Fibroblast of the aortic adventitia (primary cell): ENCODE measurements around the gene ASTL. TPM values are rescaled to one million over a fixed set of nuclear protein-coding genes. Genes with fewer than 3 reads are reported as not detected.
A peak's percentile ranks its signal among the peaks of the same experiment; 100 is the strongest.

Experiments used
- DNase-seq: peaks from one replicate; pipeline ENCODE4 v3.0.0-alpha.2; 2010; ENCODE audit warnings: low read depth
- H3K4me3 ChIP-seq: 2 replicates; pipeline ENCODE4 v1.5.1; 2011; ENCODE audit warnings: low read depth, mild to moderate bottlenecking, control low read depth, low read length, moderate library complexity
- total RNA-seq: library from RNA; depleted of rRNA; stranded (reverse); fragments of >200 nt; gene quantifications from 2 replicates; pipeline ENCODE4 v1.2.3, GENCODE V29; 2012; ENCODE audit warnings: low replicate concordance
- TF ChIP-seq, protein P1 (sequence below): IDR thresholded peaks from 2 replicates; pipeline ENCODE4 v1.5.1; 2011; ENCODE audit warnings: mild to moderate bottlenecking, low read length, control low read depth, inconsistent platforms; ENCODE audit not compliant: insufficient read depth

The ASTL gene
- total RNA-seq, 1 donor: not detected

DNA sequence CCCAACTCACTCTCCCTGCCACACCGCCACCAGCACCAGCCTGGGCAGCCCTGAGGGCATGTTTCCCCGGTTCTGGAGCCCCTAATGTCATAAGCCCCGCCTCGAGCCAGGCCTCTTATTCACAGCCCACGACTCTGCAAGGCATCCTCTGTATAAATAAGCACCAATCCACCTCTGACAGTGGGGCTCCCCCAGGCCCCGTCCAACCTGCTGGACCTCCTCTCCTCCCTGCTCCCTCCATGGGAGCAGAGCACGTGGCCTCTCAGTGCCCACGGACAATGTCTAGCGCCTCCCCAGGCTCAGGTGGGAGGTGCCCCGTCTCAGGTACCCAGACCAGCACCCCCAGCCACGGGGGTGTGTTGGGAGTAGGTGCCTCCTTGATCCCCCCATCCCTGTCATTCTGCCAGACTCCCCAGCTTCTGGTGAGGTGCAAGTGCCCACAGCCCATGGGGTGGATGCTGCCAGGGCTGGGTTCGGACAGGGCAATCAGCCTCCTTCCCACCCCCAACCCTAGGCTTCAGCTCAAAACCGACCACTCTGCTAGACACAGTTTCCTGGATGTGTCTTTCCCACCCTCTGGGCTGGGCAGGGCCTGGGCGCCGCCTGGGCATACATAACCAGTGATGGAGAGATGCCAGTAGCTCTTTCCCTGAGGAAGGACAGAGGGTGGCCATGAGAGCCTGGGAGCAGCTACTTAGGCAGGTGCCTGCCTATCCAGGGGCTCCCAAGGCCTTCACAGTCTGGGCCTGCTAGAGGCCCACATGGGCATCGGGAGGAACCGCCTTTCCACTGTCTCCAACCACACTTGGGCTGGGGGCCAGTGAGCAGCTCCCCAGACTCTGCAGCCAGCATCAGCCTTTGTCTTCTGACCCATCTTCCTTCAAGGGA is 20.4 kb downstream of the ASTL start:
- no peak overlapping the region for H3K4me3 ChIP-seq
- TF ChIP-seq, protein P1, sequence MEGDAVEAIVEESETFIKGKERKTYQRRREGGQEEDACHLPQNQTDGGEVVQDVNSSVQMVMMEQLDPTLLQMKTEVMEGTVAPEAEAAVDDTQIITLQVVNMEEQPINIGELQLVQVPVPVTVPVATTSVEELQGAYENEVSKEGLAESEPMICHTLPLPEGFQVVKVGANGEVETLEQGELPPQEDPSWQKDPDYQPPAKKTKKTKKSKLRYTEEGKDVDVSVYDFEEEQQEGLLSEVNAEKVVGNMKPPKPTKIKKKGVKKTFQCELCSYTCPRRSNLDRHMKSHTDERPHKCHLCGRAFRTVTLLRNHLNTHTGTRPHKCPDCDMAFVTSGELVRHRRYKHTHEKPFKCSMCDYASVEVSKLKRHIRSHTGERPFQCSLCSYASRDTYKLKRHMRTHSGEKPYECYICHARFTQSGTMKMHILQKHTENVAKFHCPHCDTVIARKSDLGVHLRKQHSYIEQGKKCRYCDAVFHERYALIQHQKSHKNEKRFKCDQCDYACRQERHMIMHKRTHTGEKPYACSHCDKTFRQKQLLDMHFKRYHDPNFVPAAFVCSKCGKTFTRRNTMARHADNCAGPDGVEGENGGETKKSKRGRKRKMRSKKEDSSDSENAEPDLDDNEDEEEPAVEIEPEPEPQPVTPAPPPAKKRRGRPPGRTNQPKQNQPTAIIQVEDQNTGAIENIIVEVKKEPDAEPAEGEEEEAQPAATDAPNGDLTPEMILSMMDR: no peak
- no peak for DNase-seq

DNA sequence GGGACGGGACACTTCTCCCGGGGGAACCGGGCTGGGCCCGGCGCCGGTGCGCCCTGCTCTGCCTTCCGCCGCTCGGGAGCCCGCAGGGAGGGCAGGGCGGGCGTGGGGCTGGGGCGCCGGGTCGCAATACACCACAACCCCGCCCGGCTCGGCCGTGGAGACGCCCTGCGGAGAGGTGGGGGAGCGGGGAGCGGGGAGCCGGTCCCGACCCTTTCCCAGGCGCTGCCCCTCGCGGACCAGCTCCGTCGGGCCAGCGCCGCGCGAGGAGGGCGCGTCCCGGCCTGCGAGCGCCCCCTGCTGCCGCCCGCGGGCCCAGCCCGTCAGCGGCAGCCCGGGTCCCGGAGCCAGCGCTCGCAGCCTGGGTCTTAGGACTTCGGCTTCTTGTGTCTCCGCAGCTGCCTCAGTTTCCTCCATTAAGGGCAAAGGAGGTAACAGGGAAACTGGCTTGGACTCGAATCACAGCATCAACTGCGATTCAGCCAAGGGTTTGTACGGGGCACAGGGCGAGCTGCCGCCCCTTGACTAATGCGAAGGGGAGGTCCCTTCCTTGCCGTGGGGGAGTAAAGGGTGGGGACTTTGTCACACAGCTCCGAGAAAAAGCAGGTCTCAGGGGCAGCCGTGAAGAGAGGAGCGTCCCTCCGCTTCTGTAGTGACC is 21.3 kb downstream of the ASTL start:
- TF ChIP-seq, protein P1: peak; percentile 50
- H3K4me3 ChIP-seq: no peak overlapping the region
- peak; percentile 14 for DNase-seq

DNA sequence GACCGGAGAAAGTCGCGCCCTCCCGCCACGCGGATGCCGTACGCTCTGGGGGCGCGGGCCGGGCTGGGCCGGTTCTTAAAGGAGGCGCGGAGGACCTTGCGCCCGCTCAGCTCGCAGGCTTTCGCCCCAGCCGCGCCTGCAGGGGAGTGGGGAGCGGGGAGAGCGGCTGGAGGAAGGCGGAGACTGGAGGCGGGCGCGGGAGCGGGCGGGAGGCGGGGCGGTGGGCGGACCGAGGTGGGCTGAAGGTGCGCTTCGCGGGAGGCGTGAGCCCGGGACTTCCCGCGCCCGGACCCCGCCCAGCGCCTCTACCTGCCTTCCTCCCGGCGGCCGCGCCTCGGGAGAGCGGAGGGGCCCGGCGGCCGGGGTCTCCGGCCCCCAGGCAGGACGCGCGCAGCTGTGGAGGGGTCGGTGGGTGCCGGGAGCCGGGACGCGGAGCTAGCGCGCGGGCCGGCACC is 21.9 kb downstream of the ASTL start, which contains the start of gene ADRA2B:
Gene ADRA2B, minus strand, starts transcription at position 148 of the 455 bp plus-strand sequence. CDS start 422 bp downstream, outside the sequence.
- no peak for DNase-seq
- H3K4me3 ChIP-seq: no peak within 1 kb of the TSS
- TF ChIP-seq, protein P1: no peak

DNA sequence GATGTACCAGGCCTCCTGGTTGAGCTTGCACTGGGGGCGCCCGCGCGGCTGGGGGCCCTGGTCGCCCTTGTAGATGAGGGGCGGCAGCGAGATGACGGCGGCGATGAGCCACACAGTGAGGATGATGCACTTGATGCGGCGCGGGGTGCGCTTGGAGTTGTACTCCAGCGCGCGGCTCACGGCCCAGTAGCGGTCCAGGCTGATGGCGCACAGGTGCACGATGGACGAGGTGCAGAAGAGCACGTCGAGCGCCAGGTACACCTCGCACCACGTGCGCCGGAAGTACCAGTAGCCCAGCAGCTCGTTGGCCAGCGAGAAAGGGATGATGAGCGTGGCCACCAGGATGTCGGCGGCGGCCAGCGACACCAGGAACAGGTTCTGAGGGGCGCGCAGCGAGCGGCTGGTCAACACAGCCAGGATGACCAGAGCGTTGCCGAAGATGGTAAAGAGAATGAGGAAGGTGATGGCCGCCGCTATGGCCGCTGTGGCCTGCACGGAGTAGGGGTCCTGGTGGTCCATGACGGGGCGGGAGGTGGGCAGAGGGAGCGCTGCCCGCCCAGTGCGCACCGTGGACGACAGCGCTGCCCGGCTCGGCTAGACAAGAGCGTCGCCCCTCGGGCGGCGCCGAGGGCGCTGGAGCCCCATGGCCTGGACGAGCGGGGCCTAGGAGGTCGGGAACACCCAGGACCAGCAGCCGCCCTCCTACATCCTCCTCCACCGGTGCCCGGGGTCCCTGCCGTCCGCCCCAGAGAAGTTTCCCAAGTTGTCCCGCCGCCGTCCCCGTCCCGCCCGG is 22.5 kb downstream of the ASTL start:
- no peak for DNase-seq
- TF ChIP-seq, protein P1: no peak
- no peak overlapping the region for H3K4me3 ChIP-seq

DNA sequence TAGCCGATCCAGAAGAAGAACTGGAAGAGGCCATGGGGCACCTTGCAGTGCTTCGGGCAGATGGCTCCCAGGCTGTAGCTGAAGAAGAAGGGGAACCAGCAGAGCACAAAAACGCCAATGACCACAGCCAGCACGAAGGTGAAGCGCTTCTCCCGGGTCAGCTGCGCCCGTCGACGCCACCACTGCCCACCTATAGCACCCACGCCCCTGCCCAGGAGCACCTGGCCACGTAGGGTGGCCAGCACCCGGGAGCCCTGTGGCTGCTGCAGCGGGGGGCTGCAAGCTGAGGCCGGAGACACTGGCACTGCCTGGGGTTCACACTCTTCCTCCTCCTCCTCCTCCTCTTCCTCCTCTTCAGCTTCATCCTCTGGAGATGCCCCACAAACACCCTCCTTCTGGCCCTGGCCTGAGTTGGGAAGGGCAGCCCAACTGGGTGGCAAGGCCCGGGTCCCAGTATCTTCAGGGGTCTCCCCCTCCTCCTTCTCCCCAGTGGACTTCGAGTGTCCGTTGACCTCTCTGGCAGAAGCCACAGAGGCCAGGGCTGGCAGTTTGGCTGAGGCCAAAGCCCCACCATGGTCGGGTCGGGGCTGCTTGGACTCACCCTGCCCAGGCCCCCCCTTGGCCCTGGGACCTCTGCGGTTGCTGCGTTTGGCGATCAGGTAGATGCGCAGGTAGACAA is 23.3 kb downstream of the ASTL start:
- no peak for DNase-seq
- TF ChIP-seq, protein P1: no peak
- no peak overlapping the region for H3K4me3 ChIP-seq

DNA sequence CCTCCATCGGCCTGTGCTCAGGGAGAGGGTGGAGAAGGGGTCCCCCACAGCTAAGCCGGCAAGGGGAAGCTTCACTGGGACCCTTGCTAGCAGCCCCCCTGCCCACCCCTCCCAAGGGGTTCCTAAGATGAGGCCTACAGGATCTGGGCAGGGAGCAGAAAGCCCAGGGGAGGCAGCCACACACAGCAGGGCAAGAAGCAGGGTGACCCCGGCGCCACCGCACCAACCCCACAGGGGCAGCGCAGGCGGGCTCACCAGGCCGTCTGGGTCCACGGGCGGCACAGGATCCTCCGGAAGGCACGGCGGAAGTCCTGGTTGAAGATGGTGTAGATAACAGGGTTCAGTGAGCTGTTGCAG is 23.8 kb downstream of the ASTL start:
- TF ChIP-seq, protein P1: no peak
- DNase-seq: no peak
- H3K4me3 ChIP-seq: no peak overlapping the region
